Spleen (tissue), 11 donors: ENCODE data around the gene MAPK8IP3. TPM values are rescaled to one million over a fixed set of nuclear protein-coding genes. Genes with fewer than 3 reads are reported as not detected.
A peak's percentile ranks its signal among the peaks of the same experiment; 100 is the strongest.

ENCODE experiments used
- DNase-seq: peaks from one replicate; pipeline ENCODE4 v3.0.0-alpha.2; 2020
- H3K27ac ChIP-seq, 8 donors: fragments of 200-600 bp; sonication (generic) in 7 of 8; 1 replicate in 4 of 8; 2 replicates in 4 of 8; pipeline versions ENCODE4 v1.5.0 to v1.8.0; 2016 to 2021; ENCODE audit warnings: inconsistent platforms in 4 of 8, mild to moderate bottlenecking in 4 of 8, moderate library complexity in 1 of 8
- H3K27me3 ChIP-seq, 7 donors: fragments of 200-600 bp; sonication (generic) in 6 of 7; replicated peaks in 1 of 7; 1 replicate in 4 of 7; 2 replicates in 3 of 7; pipeline versions ENCODE4 v1.5.0 to v1.8.0; 2016 to 2021; ENCODE audit warnings: inconsistent platforms in 3 of 7, mild to moderate bottlenecking in 1 of 7
- H3K36me3 ChIP-seq, 6 donors: fragments of 200-600 bp; sonication (generic) in 5 of 6; 1 replicate in 4 of 6; 2 replicates in 2 of 6; pipeline versions ENCODE4 v1.5.0 to v1.8.0; 2016 to 2021; ENCODE audit warnings: inconsistent platforms in 2 of 6
- H3K4me1 ChIP-seq, 6 donors: fragments of 200-600 bp; sonication (generic) in 5 of 6; 1 replicate in 3 of 6; 2 replicates in 3 of 6; pipeline versions ENCODE4 v1.5.0 to v1.8.0; 2016 to 2021; ENCODE audit warnings: inconsistent platforms in 3 of 6
- H3K4me3 ChIP-seq, 8 donors: fragments of 200-600 bp; sonication (generic) in 7 of 8; 1 replicate in 4 of 8; 2 replicates in 4 of 8; pipeline versions ENCODE4 v1.5.0 to v1.8.0; 2016 to 2021; ENCODE audit warnings: inconsistent platforms in 4 of 8, mild to moderate bottlenecking in 4 of 8, moderate library complexity in 2 of 8
- H3K9me3 ChIP-seq, 8 donors: fragments of 200-600 bp; sonication (generic) in 7 of 8; 1 replicate in 4 of 8; 2 replicates in 4 of 8; pipeline versions ENCODE4 v1.5.0 to v1.8.0; 2016 to 2021; ENCODE audit warnings: inconsistent platforms in 4 of 8
- CTCF ChIP-seq, 11 experiments: fragments of 200-600 bp in 7 of 11; fragments of 450-650 bp in 4 of 11; sonication (generic) in 4 of 11; IDR thresholded peaks in 8 of 11; conservative IDR thresholded peaks in 3 of 11; 1 replicate in 7 of 11; 2 replicates in 4 of 11; pipeline versions ENCODE4 v1.4.0 to v1.8.0; 2016 to 2021; ENCODE audit warnings: antibody characterized with exemption in 11 of 11, inconsistent platforms in 4 of 11, mild to moderate bottlenecking in 1 of 11
- POLR2A ChIP-seq, 3 donors: fragments of 450-650 bp; IDR thresholded peaks; one replicate each; pipeline ENCODE4 v1.5.1; 2017; ENCODE audit warnings: antibody characterized with exemption in 3 of 3, mild to moderate bottlenecking in 1 of 3
- POLR2AphosphoS5 ChIP-seq, 3 donors: sonication (generic); formaldehyde crosslinking; IDR thresholded peaks; one replicate each; pipeline ENCODE4 v1.5.1; 2017; ENCODE audit warnings: antibody characterized with exemption in 3 of 3
- WGBS, 5 donors: extraction: QIAGEN DNeasy Blood & Tissue Kit in 3 of 5; methylation state at CpG; one replicate each; pipeline versions ENCODE4 v1.1.5 to v1.1.7; 2013 to 2018; 5-methylcytosine and 5-hydroxymethylcytosine counted together
- intact Hi-C: fragments of 100-400 bp; cut with DNase I; formaldehyde crosslinking; loops from one replicate; pipeline ENCODE4 v1.15.0; 2023; ENCODE audit warnings: low total_unique reads
- polyA plus RNA-seq, 3 donors: library from polyadenylated mRNA; stranded (reverse); fragments of 200-250 nt; gene quantifications; one replicate each; pipeline ENCODE4 v1.2.1, GENCODE V29; 2013
- total RNA-seq, 7 donors: library from RNA; depleted of rRNA in 3 of 7; stranded (reverse); fragments of >200 nt in 3 of 7; fragmentation: NEBNext Ultra II Directional in 4 of 7; extraction: Animal tissue kit (Norgen Biotek cat#: 25700) in 4 of 7; gene quantifications; one replicate each; pipeline versions ENCODE4 v1.1.0 to v1.2.1, GENCODE V29; 2016 to 2021
- donor health status: healthy with polysubstance abuse.
- donor health status: DM: no; HTN: no; CAD: no; lungs with moderate emphysema.
- donor health status: DM: no; HTN: no; CAD: no.
- donor health status: Bipolar disorder and iron deficiency.
- donor health status: healthy.
- donor health status: DM: no; HTN: no; CAD: no.
- donor health status: DM: yes; HTN: yes; CAD: no.

Gene MAPK8IP3
- total and polyA plus RNA-seq, 10 donors = 27.2 to 134 (median 114) TPM

GRCh38 chr16:1777375-1778199, 71.6 kb downstream of the MAPK8IP3 start:
- intact Hi-C loops = no loop called here
- Histone ChIP-seq H3K4me3 (no peak overlapping the region), H3K27me3 (no peaks in the 10 kb centered on the region), H3K4me1 (peaks cover 29 to 87% (median 41%) of the 10 kb centered on the region in 6 donors), H3K36me3 (peaks cover 0 to 65% (median 36%) of the 10 kb centered on the region in 6 donors), H3K27ac (no peak overlapping the region), H3K9me3 (no peaks in the 10 kb centered on the region)
- no peak for DNase-seq
- whole genome bisulfite sequencing, 5 donors = 76 to 89% (median 85%) methylated on average over 19 to 36 of the region's 36 CpGs
- TF ChIP-seq CTCF (IDR thresholded peaks at IDR 0.05 in 8 of 11, conservative IDR thresholded peaks at IDR 0.05 in 3 of 11) = no peak
- peak; percentile 5 to 64 (median 21) for TF ChIP-seq POLR2AphosphoS5 (IDR thresholded peaks at IDR 0.05)

- Histone ChIP-seq H3K4me3 (no peak overlapping the region), H3K27ac (no peak overlapping the region), H3K27me3 (no peaks in the 10 kb centered on the region), H3K36me3 (peaks cover 0 to 65% (median 36%) of the 10 kb centered on the region in 6 donors), H3K9me3 (no peaks in the 10 kb centered on the region), H3K4me1 (peaks cover 29 to 88% (median 44%) of the 10 kb centered on the region in 6 donors)
- DNase-seq = peak; percentile 76
- intact Hi-C loops = no loop called here
- TF ChIP-seq POLR2A (IDR thresholded peaks at IDR 0.05) = no peak
- peak; percentile 5 to 53 (median 28) for TF ChIP-seq POLR2AphosphoS5 (IDR thresholded peaks at IDR 0.05)
- WGBS, 5 donors = 82 to 92% (median 88%) methylated on average over 21 to 34 of the region's 34 CpGs
Observed at GRCh38 chr16:1778200-1779179, 72.5 kb downstream of the MAPK8IP3 start.

GRCh38 chr16:1779234-1779701, 73.3 kb downstream of the MAPK8IP3 start:
- Histone ChIP-seq H3K36me3 (peaks cover 0 to 65% (median 36%) of the 10 kb centered on the region in 6 donors), H3K4me3 (no peak overlapping the region), H3K4me1 (peaks cover 29 to 88% (median 45%) of the 10 kb centered on the region in 6 donors), H3K27ac (no peak overlapping the region), H3K9me3 (no peaks in the 10 kb centered on the region), H3K27me3 (no peaks in the 10 kb centered on the region)
- DNase-seq = peak; percentile 71
- peak in 1 of 3 donors; percentile 0 for TF ChIP-seq POLR2AphosphoS5 (IDR thresholded peaks at IDR 0.05)
- no peak for TF ChIP-seq POLR2A (IDR thresholded peaks at IDR 0.05)
- no peak for TF ChIP-seq CTCF (IDR thresholded peaks at IDR 0.05 in 8 of 11, conservative IDR thresholded peaks at IDR 0.05 in 3 of 11)
- 85 to 92% (median 88%) methylated on average over 5 to 8 of the region's 8 CpGs for WGBS, 5 donors
- intact Hi-C loops = no loop called here
